Measurements from ENCODE around the gene DPP10.
"Not testable (repeated sequence)": the region's sequence is repeated elsewhere in the genome, so short reads cannot be mapped to it uniquely, and the experiment has no call there.

The DPP10 gene

DNA sequence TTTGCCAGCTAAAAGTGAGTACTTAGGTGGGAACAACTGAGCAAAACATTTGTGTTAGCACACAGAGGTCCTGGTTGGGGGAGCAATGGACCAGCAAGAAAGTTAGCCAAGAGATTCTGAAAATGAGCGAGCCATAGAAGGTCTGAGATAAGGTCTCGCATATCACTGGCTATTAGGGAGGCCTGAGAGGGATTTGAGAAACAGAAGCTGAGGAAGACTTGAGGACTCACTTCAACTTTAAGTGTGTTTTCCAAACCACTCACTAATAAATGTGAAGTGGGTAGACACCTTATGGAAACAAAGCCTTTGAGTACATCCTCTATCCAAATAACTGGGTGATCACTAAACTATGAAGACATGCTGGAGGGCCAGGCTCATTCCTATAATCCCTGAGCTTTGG lies 958.5 kb downstream of the DPP10 start:
- ChIA-PET POLR2A (no interaction called here), CTCF (no interaction called here)
- TF ChIP-seq, protein P1, sequence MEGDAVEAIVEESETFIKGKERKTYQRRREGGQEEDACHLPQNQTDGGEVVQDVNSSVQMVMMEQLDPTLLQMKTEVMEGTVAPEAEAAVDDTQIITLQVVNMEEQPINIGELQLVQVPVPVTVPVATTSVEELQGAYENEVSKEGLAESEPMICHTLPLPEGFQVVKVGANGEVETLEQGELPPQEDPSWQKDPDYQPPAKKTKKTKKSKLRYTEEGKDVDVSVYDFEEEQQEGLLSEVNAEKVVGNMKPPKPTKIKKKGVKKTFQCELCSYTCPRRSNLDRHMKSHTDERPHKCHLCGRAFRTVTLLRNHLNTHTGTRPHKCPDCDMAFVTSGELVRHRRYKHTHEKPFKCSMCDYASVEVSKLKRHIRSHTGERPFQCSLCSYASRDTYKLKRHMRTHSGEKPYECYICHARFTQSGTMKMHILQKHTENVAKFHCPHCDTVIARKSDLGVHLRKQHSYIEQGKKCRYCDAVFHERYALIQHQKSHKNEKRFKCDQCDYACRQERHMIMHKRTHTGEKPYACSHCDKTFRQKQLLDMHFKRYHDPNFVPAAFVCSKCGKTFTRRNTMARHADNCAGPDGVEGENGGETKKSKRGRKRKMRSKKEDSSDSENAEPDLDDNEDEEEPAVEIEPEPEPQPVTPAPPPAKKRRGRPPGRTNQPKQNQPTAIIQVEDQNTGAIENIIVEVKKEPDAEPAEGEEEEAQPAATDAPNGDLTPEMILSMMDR (IDR thresholded peaks at IDR 0.05; ENCODE audit: insufficient read depth, low read length, missing control alignments): no peak
- H3K4me3 ChIP-seq (ENCODE audit: low read depth, low read length): no peak overlapping the region
- DNase-seq (ENCODE audit: low read depth, low spot score): no peak

DNA sequence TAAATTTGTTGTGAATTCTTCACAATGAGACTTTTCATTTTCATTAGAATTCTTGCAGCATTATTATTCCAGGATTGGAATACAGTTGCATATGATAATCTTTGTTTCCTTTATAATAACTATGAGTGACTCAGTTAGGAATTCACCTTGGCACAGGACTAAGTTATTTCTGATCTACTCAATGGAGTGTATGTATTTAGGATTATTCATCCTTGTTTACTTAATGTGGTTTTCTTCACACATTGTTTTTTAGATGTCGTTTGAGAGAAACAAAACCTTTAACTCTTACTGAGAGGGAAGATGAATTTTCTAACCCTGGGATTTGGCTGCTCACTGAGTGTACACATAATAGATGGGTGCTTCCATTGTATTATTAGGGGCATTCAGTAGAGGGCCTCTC lies 970.1 kb downstream of the DPP10 start:
- H3K4me3 ChIP-seq (ENCODE audit: low read depth, low read length): no peak overlapping the region
- POLR2A ChIA-PET: no interaction called here
- CTCF ChIA-PET: no interaction called here
- DNase-seq (ENCODE audit: low read depth, low spot score): no peak
- TF ChIP-seq, protein P1 (IDR thresholded peaks at IDR 0.05; ENCODE audit: insufficient read depth, low read length, missing control alignments): no peak

DNA sequence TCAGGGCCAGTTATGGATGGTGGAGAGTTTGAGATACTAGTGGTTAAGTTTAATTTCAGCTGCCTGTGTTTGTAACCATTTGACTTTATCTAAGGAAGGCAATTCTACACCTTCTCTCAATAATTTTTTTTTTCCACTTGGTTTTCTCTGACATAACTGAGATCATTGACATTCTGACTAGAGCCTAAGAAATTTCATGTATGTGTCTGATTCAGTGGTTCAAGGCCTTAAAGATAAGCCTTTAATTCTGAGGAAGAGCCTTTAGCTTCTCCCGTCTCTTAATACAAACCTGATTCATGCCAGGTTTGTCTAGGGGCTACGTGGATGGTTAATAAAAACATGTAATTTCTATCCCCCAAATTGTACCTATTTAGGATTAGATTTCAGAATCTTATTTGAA lies 971.4 kb downstream of the DPP10 start:
- CTCF ChIA-PET: no interaction called here
- DNase-seq (ENCODE audit: low read depth, low spot score): no peak
- TF ChIP-seq, protein P1 (IDR thresholded peaks at IDR 0.05; ENCODE audit: insufficient read depth, low read length, missing control alignments): no peak
- POLR2A ChIA-PET: no interaction called here
- no peak overlapping the region for H3K4me3 ChIP-seq (ENCODE audit: low read depth, low read length)

DNA sequence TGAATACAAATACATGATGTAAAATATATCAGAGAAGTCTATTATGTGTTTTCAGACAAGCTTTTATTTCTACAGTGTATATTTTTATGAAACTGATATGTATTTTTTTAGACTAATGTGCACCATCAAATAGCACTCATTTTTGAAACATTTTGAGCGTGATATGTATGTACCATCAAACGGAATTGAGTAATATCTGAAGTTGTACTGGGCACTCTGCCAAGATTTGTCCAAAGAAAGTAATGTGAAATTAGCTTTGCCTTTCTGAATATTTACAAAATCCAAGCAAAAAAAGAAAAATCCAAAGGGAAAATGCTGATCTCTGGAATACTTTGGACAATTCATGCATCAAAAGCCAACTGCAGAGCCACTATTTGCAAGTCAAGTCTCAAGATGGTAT lies 972.0 kb downstream of the DPP10 start:
- H3K4me3 ChIP-seq (ENCODE audit: low read depth, low read length): no peak overlapping the region
- CTCF ChIA-PET: no interaction called here
- DNase-seq (ENCODE audit: low read depth, low spot score): no peak
- TF ChIP-seq, protein P1 (IDR thresholded peaks at IDR 0.05; ENCODE audit: insufficient read depth, low read length, missing control alignments): no peak
- POLR2A ChIA-PET: no interaction called here

DNA sequence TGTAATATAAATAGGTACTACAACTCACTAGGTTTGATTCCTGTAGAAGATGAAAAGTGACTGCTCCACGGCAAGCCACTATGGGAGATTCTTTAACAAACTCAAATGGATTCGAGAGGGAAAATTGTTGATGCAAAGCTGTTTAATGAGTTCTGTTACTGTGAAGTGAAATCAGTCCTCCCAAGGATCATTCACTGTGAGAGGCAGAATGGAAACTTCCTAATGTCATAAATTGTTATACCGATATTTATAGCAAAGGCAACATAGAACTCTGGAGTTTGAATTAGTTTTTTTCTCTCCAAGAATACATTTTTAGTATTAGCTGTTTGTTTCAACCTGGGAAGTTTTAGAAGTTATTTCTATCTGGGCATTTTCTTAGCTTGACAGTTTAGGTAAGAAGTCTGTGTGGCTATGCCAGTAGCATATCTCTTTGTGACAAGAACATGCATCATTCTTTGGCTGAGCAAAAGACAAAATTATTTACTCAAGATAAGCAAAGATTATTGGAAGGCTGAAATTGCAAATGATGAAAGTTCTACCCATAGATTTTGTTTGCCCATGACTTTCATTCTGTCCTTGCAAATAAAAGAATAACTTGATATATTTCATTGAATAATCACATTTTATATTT lies 979.7 kb downstream of the DPP10 start:
- ChIA-PET POLR2A (no interaction called here), CTCF (no interaction called here)
- DNase-seq (ENCODE audit: low read depth, low spot score): no peak
- no peak overlapping the region for H3K4me3 ChIP-seq (ENCODE audit: low read depth, low read length)
- TF ChIP-seq, protein P1 (IDR thresholded peaks at IDR 0.05; ENCODE audit: insufficient read depth, low read length, missing control alignments): no peak

DNA sequence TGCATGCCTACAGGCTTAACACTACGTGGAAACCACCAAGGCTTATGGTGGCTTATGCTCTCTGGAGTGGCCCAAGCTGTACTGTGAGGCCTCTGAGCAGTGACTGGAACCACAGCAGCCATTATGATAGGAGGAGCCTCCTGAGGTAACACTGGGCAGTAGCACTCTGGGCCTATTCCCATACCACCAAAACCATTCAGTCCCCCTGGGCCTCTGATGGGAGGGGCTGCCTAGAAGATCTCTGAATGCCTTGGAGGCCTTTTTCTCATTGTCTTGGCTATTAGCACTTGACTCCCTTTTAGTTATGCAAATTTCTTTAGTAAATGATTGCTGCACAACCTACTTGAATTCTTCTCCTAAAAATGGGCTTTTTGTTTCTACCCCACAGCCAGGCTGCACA lies 985.0 kb downstream of the DPP10 start:
- CTCF ChIA-PET: no interaction called here
- TF ChIP-seq, protein P1 (IDR thresholded peaks at IDR 0.05; ENCODE audit: insufficient read depth, low read length, missing control alignments): no peak
- POLR2A ChIA-PET: no interaction called here
- H3K4me3 ChIP-seq (ENCODE audit: low read depth, low read length): no peak overlapping the region
- DNase-seq (ENCODE audit: low read depth, low spot score): no peak

DNA sequence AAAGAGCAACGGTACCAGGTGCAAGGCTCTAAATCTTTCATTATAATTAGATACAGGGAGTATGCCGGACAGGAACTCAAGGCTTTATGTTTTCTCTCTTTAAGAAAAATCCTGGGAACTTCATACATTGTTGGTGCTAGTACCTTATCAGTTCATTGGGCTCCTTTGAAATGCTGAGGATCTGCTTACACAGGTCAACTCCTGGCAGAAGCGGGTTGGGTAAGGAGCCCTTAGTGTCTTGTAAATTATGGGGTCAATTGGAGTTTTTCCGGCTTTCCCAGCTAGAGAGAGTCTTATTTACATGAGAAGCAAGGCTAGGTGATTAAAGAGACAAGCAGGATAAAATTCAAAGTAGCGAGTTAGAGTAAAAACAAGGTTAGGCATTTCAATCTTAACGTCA lies 998.3 kb downstream of the DPP10 start:
- CTCF ChIA-PET; DNase-seq (ENCODE audit: low read depth, low spot score); POLR2A ChIA-PET; H3K4me3 ChIP-seq (ENCODE audit: low read depth, low read length): not testable (repeated sequence)

All from AG04449 (cell line).